K562 (cell line): ENCODE results near the gene PTP4A2. TPM values are rescaled to one million over a fixed set of nuclear protein-coding genes. Genes with fewer than 3 reads are reported as not detected.

ENCODE experiments used
- BRF1 ChIP-seq: IDR thresholded peaks from 3 replicates; pipeline ENCODE4 v1.6.1; 2011; ENCODE audit warnings: borderline replicate concordance, mild to moderate bottlenecking; ENCODE audit not compliant: insufficient read length; ENCODE audit errors: extremely low read depth
- CBFB ChIP-seq: sonication (generic); formaldehyde crosslinking; IDR thresholded peaks from 2 replicates; pipeline ENCODE4 v1.4.0; 2020; ENCODE audit warnings: mild to moderate bottlenecking, missing genetic modification reagents
- ELF2 ChIP-seq: fragments of 250-450 bp; sonication (Bioruptor Pico); IDR thresholded peaks from 2 replicates; pipeline ENCODE4 v1.5.0; 2021; ENCODE audit warnings: mild to moderate bottlenecking
- ETV6 ChIP-seq, 3 experiments: fragments of 150-350 bp in 1 of 3; sonication (generic) in 1 of 3; formaldehyde crosslinking in 1 of 3; IDR thresholded peaks; 2 replicates each; pipeline versions ENCODE4 v1.6.1 to v1.8.0; 2014 to 2022; ENCODE audit warnings: borderline replicate concordance in 2 of 3, low read depth in 2 of 3, antibody characterized with exemption in 1 of 3, low read length in 1 of 3, mild to moderate bottlenecking in 1 of 3, missing genetic modification reagents in 1 of 3
- GTF2A2 ChIP-seq: IDR thresholded peaks from 2 replicates; pipeline ENCODE4 v1.6.1; 2016; ENCODE audit warnings: mild to moderate bottlenecking, missing genetic modification characterization, missing compliant biosample characterization
- MEIS2 ChIP-seq: fragments of 450-650 bp; IDR thresholded peaks from 2 replicates; pipeline ENCODE4 v1.6.1; 2014; ENCODE audit warnings: mild to moderate bottlenecking; ENCODE audit not compliant: partially characterized antibody
- PML ChIP-seq: IDR thresholded peaks from 2 replicates; pipeline ENCODE4 v1.6.1; 2012; ENCODE audit warnings: low read length, inconsistent platforms
- POLR2H ChIP-seq: IDR thresholded peaks from 2 replicates; pipeline ENCODE4 v1.6.1; 2016; ENCODE audit warnings: missing genetic modification characterization, low read depth, mild to moderate bottlenecking, control low read depth, missing compliant biosample characterization, moderate library complexity
- RERE ChIP-seq: sonication (generic); formaldehyde crosslinking; IDR thresholded peaks from 2 replicates; pipeline ENCODE4 v1.8.0; 2023; ENCODE audit warnings: missing genetic modification reagents, mild to moderate bottlenecking, borderline replicate concordance
- SAP30 ChIP-seq: fragments of 200-600 bp; sonication (generic); IDR thresholded peaks from 2 replicates; pipeline ENCODE4 v1.6.1; 2012; ENCODE audit warnings: borderline replicate concordance, low read depth, mild to moderate bottlenecking, moderate library complexity, low read length, control low read depth, inconsistent platforms; ENCODE audit not compliant: insufficient read depth, poor library complexity, severe bottlenecking
- SOX6 ChIP-seq: fragments of 450-650 bp; IDR thresholded peaks from 2 replicates; pipeline ENCODE4 v1.6.1; 2014; ENCODE audit warnings: mild to moderate bottlenecking
- STAG1 ChIP-seq: sonication (generic); formaldehyde crosslinking; IDR thresholded peaks from 2 replicates; pipeline ENCODE4 v1.5.0; 2020; ENCODE audit warnings: missing genetic modification reagents, borderline replicate concordance
- TAF1 ChIP-seq: IDR thresholded peaks from 2 replicates; pipeline ENCODE4 v1.6.1; 2011; ENCODE audit warnings: mild to moderate bottlenecking, low read length, moderate library complexity; ENCODE audit not compliant: insufficient read depth, control insufficient read depth, severe bottlenecking; ENCODE audit errors: extremely low read depth
- XRCC3 ChIP-seq: fragments of 450-650 bp; IDR thresholded peaks from 2 replicates; pipeline ENCODE4 v1.6.1; 2017; ENCODE audit warnings: mild to moderate bottlenecking, moderate library complexity
- ZBTB49 ChIP-seq: sonication (generic); formaldehyde crosslinking; IDR thresholded peaks from 2 replicates; pipeline ENCODE4 v1.8.0; 2022; ENCODE audit warnings: missing genetic modification reagents, mild to moderate bottlenecking, borderline replicate concordance
- ZNF445 ChIP-seq: fragments of 250-450 bp; sonication (Bioruptor Pico); IDR thresholded peaks from 2 replicates; pipeline ENCODE4 v1.4.0; 2020; ENCODE audit warnings: low read depth, mild to moderate bottlenecking, moderate library complexity
- ZNF57 ChIP-seq: fragments of 450-650 bp; formaldehyde crosslinking; IDR thresholded peaks from 2 replicates; pipeline ENCODE4 v1.4.0; 2020; ENCODE audit warnings: mild to moderate bottlenecking, moderate library complexity
- ZNF699 ChIP-seq: fragments of 250-450 bp; sonication (Bioruptor Pico); IDR thresholded peaks from 2 replicates; pipeline ENCODE4 v1.8.0; 2021; ENCODE audit warnings: mild to moderate bottlenecking, moderate library complexity; ENCODE audit not compliant: insufficient replicate concordance
- ZSCAN29 ChIP-seq: fragments of 450-650 bp; IDR thresholded peaks from 2 replicates; pipeline ENCODE4 v1.6.1; 2017
- polyA plus RNA-seq, 8 experiments: library from polyadenylated mRNA; depleted of rRNA in 4 of 8; stranded (reverse) in 5 of 8; unstranded in 3 of 8; fragments of >200 nt; fragmentation: Nextera tagmentation in 2 of 8; fragmentation: Illumina TruSeq in 1 of 8; extraction: Ambion mirVana in 2 of 8; extraction: Trizol in 1 of 8; gene quantifications; 2 replicates each; pipeline versions ENCODE4 v1.2.1 to v1.2.3, GENCODE V29; 2011 to 2014; ENCODE audit warnings: inconsistent platforms in 1 of 8, missing spikeins in 1 of 8
- total RNA-seq, 7 experiments: library from RNA; depleted of rRNA in 6 of 7; stranded (reverse); fragments of >200 nt in 6 of 7; fragmentation: Illumina TruSeq in 2 of 7; extraction: Trizol in 2 of 7; gene quantifications; 2 replicates each; pipeline versions ENCODE4 v1.2.1 to v1.2.3, GENCODE V29; 2011 to 2021; ENCODE audit warnings: low replicate concordance in 1 of 7

The PTP4A2 gene
- total and polyA plus RNA-seq, 9 of the 15 experiments (the other 6 are each of a cell fraction or from before 2014, with no cell fraction given): 197 to 870 (median 480) TPM

GRCh38 chr1:31939484-31940329 is 1.5 kb upstream of the PTP4A2 start (continued):
- TF ChIP-seq BRF1 (no peak), GTF2A2 (tag) (no peak), CBFB (no peak), ZNF57 (0 out of 2 replicates have a peak, but pooled peaks have one; percentile 25), TAF1 (peak; percentile 59), SAP30 (no peak), ZSCAN29 (0 out of 2 replicates have a peak, but pooled peaks have one; percentile 23), SOX6 (no peak; the same call in 1 of the 2 replicates), STAG1 (CRISPR knock-in tag) (no peak), XRCC3 (no peak), ETV6 (IDR thresholded peaks at IDR 0.05; ENCODE audit: borderline replicate concordance in 1 of 2, low read depth in 2 of 2, low read length in 1 of 2) (peak in 1 of 2 experiments; percentile 29; a peak in 1 of 4 replicates), ETV6 (CRISPR knock-in tag; IDR thresholded peaks at IDR 0.05; ENCODE audit: borderline replicate concordance) (no peak), ZNF445 (CRISPR knock-in tag) (no peak), PML (no peak), MEIS2 (no peak), ZNF699 (CRISPR knock-in tag) (no peak), POLR2H (tag) (peak; percentile 38; the same call in 1 of the 2 replicates), ZBTB49 (CRISPR knock-in tag) (no peak), ELF2 (no peak), RERE (no peak)
